Upper lobe of left lung (tissue), 4 donors: ENCODE results near the gene PSG2.

ENCODE experiments used
- CTCF ChIP-seq, 6 experiments: fragments of 450-650 bp in 4 of 6; fragments of 200-600 bp in 2 of 6; sonication (generic) in 2 of 6; IDR thresholded peaks; one replicate each; pipeline ENCODE4 v1.5.1; 2016 to 2019; ENCODE audit warnings: antibody characterized with exemption in 6 of 6
- EP300 ChIP-seq, 4 donors: sonication (generic); formaldehyde crosslinking; IDR thresholded peaks; one replicate each; pipeline ENCODE4 v1.5.1; 2017; ENCODE audit warnings: antibody characterized with exemption in 4 of 4, control low read depth in 2 of 4

GRCh38 chr19:43028866-43029265 is 53.6 kb downstream of the PSG2 start:
- TF ChIP-seq CTCF (IDR thresholded peaks at IDR 0.05) (no peak), EP300 (IDR thresholded peaks at IDR 0.05) (no peak)
